ENCODE results near the gene INTS6.

GRCh38 chr13:51373451-51373850 lies 79.4 kb downstream of the INTS6 start:
- TF ChIP-seq EZH2 (IDR thresholded peaks at IDR 0.05; ENCODE audit: insufficient read depth, poor library complexity, severe bottlenecking) (no peak), EZH2phosphoT487 (IDR thresholded peaks at IDR 0.05; ENCODE audit: insufficient read depth, low read depth) (no peak)
